Skin epidermis (tissue), 12 donors: ENCODE data around the gene IL1RAPL1.

ENCODE experiments used
- H3K27ac ChIP-seq, 21 experiments: fragments of 200-600 bp; sonication (generic) in 11 of 21; one replicate each; pipeline ENCODE4 v1.5.0; 2020; ENCODE audit warnings: mild to moderate bottlenecking in 3 of 21, inconsistent platforms in 2 of 21, moderate library complexity in 2 of 21
- H3K4me3 ChIP-seq, 7 experiments: fragments of 200-600 bp; sonication (generic) in 2 of 7; one replicate each; pipeline ENCODE4 v1.5.0; 2020; ENCODE audit warnings: inconsistent platforms in 2 of 7, mild to moderate bottlenecking in 2 of 7, moderate library complexity in 1 of 7

Gene IL1RAPL1

DNA sequence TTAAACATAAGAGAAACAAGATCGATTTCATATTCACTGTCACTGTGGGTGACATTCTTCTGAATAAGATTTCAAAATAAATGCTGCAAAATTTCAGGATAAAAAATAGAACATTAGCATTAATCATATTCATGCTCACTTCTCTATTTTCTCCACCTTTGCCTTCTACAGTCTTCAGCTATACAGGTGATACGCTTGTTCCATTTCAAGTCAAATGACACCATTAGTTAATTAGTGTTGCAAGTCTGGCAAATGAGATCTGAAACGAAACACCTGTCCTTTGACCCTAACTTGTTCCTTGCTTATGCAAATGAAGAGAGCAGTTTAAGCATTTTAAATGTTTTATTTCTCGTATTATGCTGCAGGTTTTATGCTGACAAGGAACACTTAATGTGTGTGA is 960.6 kb downstream of the IL1RAPL1 start:
- Histone ChIP-seq H3K4me3 (no peak overlapping the region), H3K27ac (no peak overlapping the region)

DNA sequence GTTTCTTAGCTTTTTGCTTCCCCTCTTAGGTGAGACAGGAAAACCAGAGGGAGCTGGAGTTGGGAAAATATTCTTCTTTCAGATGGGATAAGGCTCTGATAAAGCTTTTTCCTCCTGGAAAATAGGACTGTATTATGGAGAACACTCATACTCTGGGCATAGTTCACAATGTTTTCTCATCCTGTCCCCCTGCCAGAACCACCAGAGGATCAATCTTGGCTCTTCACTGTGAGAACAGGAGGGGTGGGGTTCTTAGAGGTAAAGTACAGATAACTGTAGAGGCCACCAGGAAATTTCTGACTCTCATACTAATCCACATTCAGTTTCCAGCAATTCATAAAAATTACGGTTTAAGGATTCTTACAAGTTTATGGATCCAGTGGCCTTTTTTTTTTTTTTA is 966.3 kb downstream of the IL1RAPL1 start:
- Histone ChIP-seq H3K4me3 (no peak overlapping the region), H3K27ac (no peak overlapping the region)

DNA sequence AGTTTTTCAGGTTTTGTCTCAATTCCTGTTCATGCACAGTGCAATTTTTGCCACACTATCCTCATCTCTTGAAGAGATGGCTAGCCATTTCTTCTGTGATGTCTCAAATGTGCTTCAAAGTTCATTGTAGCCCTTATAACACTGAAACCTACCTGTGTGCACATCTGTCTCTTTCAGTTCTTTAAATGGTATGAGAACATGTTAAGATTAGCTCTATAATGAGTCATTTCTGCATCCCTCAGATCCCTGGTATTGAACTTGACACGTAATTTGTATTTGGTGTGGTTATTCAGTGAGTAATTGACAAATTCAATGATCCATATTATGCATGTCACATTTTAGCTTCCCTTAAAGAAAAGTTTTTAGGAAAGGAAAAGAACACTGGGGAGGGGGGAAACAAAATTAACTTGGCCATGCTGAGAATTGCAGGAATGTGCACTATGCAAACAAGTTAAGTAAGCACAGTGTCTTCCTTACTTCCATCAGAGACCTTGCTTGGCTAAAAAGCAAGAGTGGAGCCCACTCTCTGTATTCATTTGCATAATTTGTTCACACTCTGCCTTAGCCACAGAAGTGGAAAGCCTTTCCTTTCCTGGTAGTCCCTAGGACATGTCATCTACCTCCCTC is 968.3 kb downstream of the IL1RAPL1 start:
- Histone ChIP-seq H3K4me3 (no peak overlapping the region), H3K27ac (no peak overlapping the region)

DNA sequence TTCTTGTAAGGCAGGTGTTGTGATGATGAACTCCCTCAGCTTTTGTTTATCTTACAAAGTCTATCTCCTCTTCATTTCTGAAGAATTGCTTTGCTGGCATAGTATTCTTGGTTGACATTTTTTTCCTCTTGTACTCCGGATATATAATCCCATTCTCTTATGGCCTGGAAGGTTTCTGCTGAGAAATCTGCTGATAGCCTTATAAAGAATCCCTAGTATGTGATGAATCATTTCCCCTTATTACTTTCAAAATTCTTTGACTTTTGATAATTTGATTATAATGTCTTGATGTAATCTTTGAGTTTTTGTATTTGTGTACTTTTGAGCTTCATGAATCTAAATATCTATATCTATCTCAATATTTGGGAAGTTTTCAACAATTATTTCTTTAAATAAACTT is 972.8 kb downstream of the IL1RAPL1 start:
- H3K4me3 ChIP-seq: no peak overlapping the region
- no peak overlapping the region for H3K27ac ChIP-seq

DNA sequence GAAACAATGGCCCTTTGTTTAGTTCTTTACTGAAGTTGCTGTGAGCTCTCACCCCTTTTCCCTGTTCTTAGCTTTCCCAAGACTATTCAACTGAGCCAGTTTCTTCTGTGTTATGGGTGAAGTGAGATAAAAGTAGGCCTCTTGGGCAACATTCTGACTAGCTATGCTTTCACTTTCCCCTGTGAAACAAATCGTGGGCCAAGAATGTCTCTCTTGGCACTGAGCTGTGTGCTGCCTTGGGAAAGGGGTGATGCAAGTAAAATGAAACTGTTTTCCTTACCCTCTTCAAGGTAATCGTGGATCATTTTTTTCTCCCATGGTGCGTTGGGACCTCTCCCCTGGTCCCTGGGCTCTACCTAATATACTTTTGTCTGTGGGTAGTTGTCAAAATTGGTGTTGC is 974.2 kb downstream of the IL1RAPL1 start:
- no peak overlapping the region for H3K4me3 ChIP-seq
- H3K27ac ChIP-seq: no peak overlapping the region

DNA sequence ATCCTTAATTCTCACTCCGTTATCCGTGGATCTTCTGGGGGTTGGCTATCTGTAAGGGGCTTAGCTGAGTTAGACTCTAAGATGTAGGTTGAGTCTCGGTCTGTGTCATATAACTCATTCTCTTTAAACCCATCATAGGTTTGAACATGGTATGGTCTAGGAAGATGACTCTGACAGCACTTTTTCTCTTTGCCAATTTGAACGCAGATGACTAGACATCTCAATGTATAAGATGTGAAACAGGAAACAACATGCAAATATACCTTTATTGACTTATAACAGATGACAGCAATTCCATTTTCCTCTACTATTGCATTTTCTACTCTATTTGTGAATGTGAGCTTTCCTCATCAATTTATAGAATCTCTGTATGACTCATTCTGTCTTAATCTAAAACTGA is 993.3 kb downstream of the IL1RAPL1 start:
- H3K4me3 ChIP-seq: no peak overlapping the region
- no peak overlapping the region for H3K27ac ChIP-seq

DNA sequence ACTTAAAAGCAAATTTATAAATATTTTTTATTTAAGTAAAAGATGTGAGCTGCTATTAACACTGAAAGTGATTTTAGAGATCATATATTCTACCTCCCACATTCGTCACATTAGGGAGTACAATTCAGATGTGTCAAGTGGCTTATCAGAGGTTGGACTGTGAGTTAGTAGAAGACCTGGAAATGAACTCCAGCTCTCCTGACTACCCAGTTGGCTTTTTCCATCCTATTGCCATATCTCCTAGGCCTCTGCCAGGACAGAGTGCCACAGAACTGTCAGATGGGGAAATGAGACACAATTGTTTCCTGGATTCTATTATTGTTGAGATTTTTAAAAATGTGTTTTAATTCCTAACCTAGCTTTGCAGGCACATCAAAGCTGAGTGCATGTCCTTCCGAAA is 994.0 kb downstream of the IL1RAPL1 start:
- H3K4me3 ChIP-seq: no peak overlapping the region

DNA sequence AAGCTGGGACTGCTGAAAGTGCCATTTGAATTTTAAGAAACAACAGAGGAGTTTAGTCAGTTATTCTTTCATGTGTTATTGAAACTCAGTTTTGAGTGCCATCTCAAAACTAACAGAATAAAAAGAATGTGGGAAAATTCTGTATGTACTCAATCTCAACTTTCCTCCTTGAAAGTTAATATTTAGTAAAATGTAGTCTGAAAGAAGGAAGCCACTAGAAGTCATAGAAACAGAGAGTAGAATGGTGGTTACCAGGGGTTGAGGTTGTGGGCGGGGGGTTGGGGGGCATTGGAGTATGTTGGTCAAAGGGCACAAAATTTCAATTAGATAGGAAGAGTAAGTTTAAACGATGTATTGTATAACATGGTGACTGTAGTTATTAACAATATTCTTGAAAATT is 999.9 kb downstream of the IL1RAPL1 start:
- H3K27ac ChIP-seq: no peak overlapping the region
- H3K4me3 ChIP-seq: no peak overlapping the region

More for the DNA sequence above, 994.0 kb downstream of the IL1RAPL1 start:
- no peak overlapping the region for H3K27ac ChIP-seq

DNA sequence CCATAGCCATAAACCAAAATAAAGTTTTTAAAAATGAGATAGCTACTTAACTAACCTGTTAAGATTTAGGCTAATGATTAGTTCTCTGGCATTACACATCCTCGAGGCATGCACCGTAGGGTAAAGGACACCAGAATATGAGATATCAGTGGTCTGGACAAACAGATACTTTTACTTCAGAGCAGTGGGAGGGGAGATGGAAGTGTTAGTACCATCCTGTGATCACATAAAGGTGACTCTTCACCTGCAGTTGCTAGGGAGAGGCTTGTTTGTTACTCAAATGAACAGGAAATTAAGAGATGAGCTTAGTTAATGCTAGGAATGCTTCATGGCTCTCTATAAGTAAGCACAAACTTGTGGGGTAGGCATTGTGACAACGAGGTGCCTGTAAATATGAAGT is 1003.7 kb downstream of the IL1RAPL1 start:
- Histone ChIP-seq H3K4me3 (no peak overlapping the region), H3K27ac (no peak overlapping the region)

DNA sequence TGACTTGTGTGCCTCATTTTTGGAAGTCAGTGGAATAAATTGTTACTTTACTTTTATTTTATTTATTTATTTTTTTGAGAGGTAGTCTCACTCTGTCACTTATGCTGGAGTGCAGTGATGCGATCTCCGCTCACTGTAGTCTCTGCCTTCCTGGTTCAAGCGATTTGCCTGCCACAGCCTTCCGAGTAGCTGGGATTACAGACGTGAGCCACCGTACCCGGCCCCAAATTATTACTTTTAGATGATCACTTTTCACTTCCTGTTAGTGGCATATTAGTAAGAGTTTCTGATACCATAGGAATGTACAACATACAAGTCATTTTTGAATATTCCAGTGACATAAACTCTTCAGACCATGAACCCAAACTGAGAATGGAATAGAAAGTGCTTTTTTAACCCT is 1017.1 kb downstream of the IL1RAPL1 start:
- Histone ChIP-seq H3K4me3 (no peak overlapping the region), H3K27ac (no peak overlapping the region)

DNA sequence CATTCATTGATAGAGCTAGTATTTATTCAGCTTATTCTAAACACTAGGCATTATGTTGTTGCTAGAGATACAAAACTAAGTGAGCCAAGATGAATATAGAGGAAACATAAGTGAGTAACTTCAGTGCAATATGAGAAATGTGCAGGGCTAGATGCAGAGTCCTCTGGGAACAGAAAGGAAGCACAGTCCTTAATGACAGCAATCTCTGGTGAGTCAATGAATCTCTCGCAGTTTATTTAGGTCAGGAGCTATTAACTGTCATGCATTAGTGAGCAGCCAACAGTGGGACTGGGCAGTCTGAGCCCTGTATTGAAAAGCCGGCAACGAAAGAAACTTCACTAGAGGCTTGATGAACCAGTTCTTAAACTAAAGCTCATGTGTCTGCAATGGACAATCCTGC is 1030.0 kb downstream of the IL1RAPL1 start:
- no peak overlapping the region for H3K27ac ChIP-seq
- no peak overlapping the region for H3K4me3 ChIP-seq

DNA sequence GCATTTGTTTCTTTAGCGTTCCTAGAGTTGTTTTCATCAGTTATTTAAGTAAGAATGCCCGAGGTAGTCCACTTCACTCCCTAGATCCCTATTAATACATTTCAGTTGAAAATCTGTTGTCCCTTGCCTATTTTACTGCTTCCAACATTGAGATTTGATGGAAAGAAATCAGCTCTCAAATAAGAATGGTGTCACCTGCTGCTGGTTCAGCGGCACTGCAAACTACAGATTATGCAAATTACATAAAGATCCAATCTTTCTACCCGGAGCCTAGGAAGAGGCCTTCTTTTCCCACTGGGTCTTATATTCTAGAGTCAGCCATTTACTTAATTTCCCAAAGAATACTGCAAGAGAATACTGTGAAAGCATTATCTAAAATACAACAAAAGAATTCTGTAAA is 1030.5 kb downstream of the IL1RAPL1 start:
- Histone ChIP-seq H3K27ac (no peak overlapping the region), H3K4me3 (no peak overlapping the region)

DNA sequence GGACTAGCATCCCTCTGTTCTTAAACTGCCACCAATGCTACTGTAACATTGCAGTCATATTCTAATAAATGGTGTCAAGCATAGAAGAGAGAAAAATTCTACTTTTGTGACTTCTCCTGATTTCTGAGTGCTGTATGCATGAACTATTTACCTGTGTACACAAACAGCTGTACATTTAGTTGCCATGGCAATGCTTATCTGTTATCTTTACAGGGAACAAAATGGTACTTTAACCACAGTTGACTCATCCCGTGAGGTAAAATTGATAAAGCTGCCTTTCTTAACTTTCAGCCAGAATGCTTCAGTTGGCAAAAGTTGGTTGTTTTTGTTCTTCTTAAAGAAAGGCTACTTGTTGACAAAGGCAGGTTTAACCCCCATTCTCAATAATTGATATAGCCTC is 1040.6 kb downstream of the IL1RAPL1 start:
- no peak overlapping the region for H3K4me3 ChIP-seq
- H3K27ac ChIP-seq: no peak overlapping the region

DNA sequence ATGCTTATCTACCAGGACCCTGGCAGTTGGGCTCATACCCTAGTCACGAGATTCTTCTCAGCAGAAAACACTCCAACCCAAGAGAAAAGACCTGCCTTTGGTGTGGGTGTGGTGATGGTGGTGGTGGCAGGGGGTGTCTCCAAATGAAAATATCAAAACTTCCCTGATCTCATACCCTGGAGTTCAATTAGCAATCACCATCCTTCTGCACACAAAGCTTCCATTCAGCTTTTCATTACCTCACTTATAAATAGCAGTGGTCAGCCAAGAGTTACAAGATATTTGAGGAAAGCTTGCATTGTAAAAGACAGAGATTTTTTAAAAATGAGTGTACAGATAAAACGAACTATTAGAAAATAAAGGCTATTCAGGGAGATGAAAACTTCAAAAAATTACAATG is 1047.3 kb downstream of the IL1RAPL1 start:
- Histone ChIP-seq H3K4me3 (no peak overlapping the region), H3K27ac (no peak overlapping the region)

DNA sequence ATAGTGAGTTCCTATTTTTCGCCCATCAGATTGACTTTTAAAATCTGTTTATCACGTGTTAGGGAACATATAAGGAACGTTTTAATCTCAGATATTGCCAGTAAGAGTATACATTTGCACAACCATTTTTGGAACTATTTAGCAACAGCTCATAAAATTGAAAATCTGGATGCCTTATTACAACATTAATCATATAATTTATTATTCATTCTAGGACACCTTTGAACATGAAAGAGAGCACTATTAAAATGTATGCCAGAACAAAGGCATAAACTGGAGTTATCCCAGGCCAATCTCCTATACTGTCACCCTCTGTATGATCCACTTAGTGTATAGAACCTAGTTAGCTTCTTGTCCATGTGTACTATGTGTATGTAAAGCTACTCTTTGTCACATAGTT is 1049.1 kb downstream of the IL1RAPL1 start:
- Histone ChIP-seq H3K4me3 (no peak overlapping the region), H3K27ac (no peak overlapping the region)

DNA sequence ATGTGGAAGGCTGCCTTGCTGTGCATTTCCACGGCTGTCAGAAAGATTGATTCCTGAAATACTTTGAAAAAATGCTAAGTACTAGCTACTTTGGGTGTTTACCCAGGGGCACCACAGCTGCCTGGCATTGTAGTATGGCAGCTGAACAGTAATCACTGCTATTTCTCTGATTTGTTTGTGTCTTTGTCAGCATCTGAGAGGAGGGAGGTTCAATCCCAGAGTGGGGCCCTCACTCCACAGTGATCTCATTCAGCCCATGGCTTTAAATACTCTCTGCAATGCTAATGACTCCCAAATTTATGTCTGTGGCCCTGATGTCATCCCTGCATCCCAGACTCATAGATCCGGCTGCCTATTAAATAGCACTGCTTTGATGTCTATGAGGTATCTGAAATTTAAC is 1052.9 kb downstream of the IL1RAPL1 start:
- Histone ChIP-seq H3K27ac (no peak overlapping the region), H3K4me3 (no peak overlapping the region)

DNA sequence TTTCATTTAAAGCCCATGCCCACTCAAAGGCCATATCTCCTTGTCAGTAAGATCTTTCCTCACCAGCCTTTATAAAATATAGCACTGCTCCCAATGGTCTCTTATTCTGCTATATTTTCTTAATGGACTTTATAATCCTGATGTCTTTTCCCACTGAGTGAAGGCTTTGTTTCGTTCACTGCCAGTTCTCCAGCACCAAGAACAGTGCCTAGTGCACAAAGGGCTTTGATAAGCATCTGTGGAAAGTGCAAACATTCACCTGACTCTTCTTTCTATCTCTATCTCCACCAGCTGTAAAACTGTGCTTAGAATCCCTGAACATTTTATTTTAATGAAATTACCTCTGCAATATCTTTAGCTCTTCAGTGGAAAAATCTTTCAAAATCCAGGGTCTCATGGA is 1054.2 kb downstream of the IL1RAPL1 start:
- Histone ChIP-seq H3K27ac (no peak overlapping the region), H3K4me3 (no peak overlapping the region)

DNA sequence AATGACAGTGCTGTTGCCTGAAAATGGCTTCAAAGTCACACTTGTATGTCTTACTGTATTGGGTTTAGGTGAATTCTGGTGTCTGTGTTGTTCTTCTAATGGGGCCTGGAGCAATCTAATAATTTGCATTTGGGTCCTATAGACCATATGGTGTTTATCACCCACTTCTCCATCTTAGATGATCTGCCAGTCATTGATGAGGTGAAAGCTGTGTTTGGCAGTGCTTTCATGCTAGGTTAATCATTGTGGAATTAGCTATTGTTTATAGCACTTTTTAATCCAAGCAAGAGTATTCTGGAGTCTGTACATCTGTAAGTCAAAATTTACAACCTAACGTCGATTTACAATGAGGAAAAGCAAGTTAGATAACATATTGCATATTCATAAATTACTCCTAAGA is 1055.9 kb downstream of the IL1RAPL1 start:
- H3K4me3 ChIP-seq: no peak overlapping the region
- H3K27ac ChIP-seq: no peak overlapping the region

DNA sequence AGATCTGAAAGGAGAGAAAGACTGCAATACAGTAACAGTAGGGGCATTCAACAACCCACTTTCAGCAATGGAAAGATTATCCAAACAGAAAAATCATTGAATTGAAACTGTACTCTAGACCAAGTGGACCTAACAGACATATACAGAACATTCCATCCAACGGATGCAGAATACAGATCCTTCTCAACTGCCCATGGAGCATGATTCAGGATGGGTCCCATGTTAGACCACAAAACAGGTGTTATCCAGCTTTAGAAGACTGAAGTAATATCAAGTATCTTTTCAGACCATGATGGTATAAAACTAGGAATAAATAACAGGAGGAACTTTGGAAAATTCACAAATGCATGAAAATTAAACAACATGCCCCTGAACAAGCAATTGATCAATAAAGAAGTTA is 1060.9 kb downstream of the IL1RAPL1 start:
- Histone ChIP-seq H3K4me3 (no peak overlapping the region), H3K27ac (no peak overlapping the region)

DNA sequence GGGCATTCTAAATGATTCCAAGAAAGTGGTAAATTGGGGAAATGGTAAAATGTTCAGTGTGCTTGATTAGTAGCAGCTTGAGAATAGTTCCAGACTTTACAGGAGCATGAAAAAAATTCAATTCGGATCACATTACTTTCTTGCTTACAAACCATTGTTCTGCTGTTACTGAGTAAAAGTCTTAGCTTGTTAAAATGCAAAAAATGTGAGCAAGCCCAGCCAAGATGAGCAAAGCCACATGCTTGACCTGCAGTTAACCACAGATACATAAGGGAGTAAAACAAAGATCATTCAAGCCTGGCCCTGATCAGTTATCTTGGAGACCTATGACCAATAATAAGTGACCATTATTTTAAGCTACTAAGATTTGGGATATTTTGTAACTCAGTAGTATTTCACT is 1065.2 kb downstream of the IL1RAPL1 start:
- Histone ChIP-seq H3K27ac (no peak overlapping the region), H3K4me3 (no peak overlapping the region)

DNA sequence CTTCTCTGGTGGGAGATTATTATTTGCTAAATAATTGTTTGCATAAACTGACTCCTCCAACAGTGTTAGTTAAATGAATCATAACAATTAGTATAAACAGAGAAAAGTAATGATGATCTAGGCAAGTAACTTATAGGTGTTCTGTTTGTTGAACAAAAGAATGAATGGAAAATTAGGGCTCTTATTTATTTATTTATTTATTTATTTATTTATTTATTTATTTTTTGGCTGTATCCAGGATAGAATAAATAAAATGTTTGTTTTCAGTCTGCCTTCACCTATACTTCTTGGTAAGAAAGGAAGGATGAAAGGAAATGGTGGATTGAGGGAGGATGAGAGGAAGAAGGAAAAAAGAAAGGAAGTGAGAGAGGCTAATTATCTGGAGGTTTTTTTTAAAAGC is 1066.5 kb downstream of the IL1RAPL1 start:
- Histone ChIP-seq H3K27ac (no peak overlapping the region), H3K4me3 (no peak overlapping the region)

DNA sequence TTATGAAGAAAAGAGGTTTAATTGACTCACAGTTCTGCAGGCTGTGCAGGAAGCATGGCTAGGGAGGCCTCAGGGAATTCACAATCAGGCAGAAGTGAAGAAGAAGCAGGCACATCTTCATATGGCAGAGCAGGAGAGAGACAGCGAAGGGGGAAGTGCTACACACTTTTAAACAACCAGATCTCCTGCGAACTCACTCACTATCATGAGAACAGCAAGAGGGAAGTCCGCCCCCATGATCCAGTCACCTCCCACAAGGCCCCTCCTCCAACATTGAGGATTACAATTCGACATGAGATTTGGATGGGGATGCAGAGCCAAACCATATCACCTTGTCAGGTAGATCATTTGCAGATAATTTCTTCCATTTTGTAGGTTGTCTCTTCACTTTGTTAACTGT is 1072.7 kb downstream of the IL1RAPL1 start:
- Histone ChIP-seq H3K27ac (no peak overlapping the region), H3K4me3 (no peak overlapping the region)

DNA sequence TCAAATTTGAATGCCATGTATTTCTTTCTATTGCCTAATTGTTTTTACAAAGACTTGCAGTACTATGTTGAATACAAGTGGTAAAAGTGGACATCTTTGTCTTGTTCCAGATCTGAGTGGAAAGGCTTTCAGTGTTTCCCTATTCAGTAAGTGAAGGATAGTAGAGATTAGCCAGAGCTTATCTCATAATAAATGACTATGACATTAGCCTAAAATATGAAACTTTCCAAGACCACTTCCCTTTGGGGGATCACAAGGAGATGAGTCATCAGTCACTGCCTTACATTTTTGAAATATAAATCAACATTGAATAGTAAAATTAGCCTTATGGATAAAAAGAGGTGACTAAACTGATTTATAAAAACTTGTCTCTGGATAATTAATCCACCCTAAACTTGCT is 1074.0 kb downstream of the IL1RAPL1 start:
- Histone ChIP-seq H3K27ac (no peak overlapping the region), H3K4me3 (no peak overlapping the region)
